B cell (primary cell): ENCODE data around the gene FOXK1. TPM values are rescaled to one million over a fixed set of nuclear protein-coding genes. Genes with fewer than 3 reads are reported as not detected.

ENCODE experiments used
- ATAC-seq: fragments of 200-7000 bp; cut with Tn5 transposase; one replicate; pipeline ENCODE4 v1.10.0; 2021; ENCODE audit warnings: low read depth, mild to moderate bottlenecking, moderate number of reproducible peaks, moderate library complexity
- CTCF ChIA-PET: fragments of 350-600 bp; sonication (Branson Sonifier 250); formaldehyde crosslinking; loops from one replicate; lab custom pipeline; 2021; ENCODE audit warnings: antibody characterized with exemption, inconsistent platforms; lab: Charles Lee
- POLR2A ChIA-PET: fragments of 350-600 bp; sonication (Branson Sonifier 250); formaldehyde crosslinking; loops from one replicate; lab custom pipeline; 2021; ENCODE audit warnings: antibody characterized with exemption; lab: Charles Lee
- DNase-seq: peaks from one replicate; pipeline ENCODE4 v3.0.0; 2013
- H2AFZ ChIP-seq: 2 replicates; pipeline ENCODE4 v1.6.1; 2012; ENCODE audit warnings: mild to moderate bottlenecking, low read depth, low read length; ENCODE audit not compliant: insufficient read depth, poor library complexity, severe bottlenecking
- H3K27ac ChIP-seq, 2 donors: 1 replicate in 1 of 2; 2 replicates in 1 of 2; pipeline ENCODE4 v1.5.1; 2012 to 2013; ENCODE audit warnings: low read length in 2 of 2, mild to moderate bottlenecking in 2 of 2, moderate library complexity in 1 of 2
- H3K27me3 ChIP-seq, 4 experiments: fragments of 200-600 bp in 1 of 4; sonication (generic) in 1 of 4; replicated peaks in 1 of 4; 1 replicate in 2 of 4; 2 replicates in 2 of 4; pipeline versions ENCODE4 v1.6.1 to v1.7.0; 2013 to 2016; ENCODE audit warnings: low read length in 3 of 4, mild to moderate bottlenecking in 2 of 4, mixed read lengths in 1 of 4, moderate library complexity in 1 of 4; ENCODE audit not compliant: insufficient read depth in 4 of 4, control insufficient read depth in 3 of 4; ENCODE audit errors: control extremely low read depth in 1 of 4
- H3K36me3 ChIP-seq, 2 experiments: replicated peaks in 1 of 2; 1 replicate in 1 of 2; 2 replicates in 1 of 2; pipeline versions ENCODE4 v1.6.1 to v1.7.1; 2013; ENCODE audit warnings: low read length in 1 of 2; ENCODE audit not compliant: insufficient read depth in 2 of 2, control insufficient read depth in 1 of 2; ENCODE audit errors: control extremely low read depth in 1 of 2, extremely low read depth in 1 of 2
- H3K4me1 ChIP-seq, 2 donors: fragments of 200-600 bp in 1 of 2; sonication (generic) in 1 of 2; 1 replicate in 1 of 2; 2 replicates in 1 of 2; pipeline versions ENCODE4 v1.5.1 to v1.6.1; 2013 to 2017; ENCODE audit warnings: low read length in 2 of 2; ENCODE audit not compliant: control insufficient read depth in 2 of 2, insufficient read depth in 2 of 2
- H3K4me2 ChIP-seq: replicated peaks from 2 replicates; pipeline ENCODE3; 2012; ENCODE audit warnings: mild to moderate bottlenecking, low read depth, low read length; ENCODE audit not compliant: poor library complexity, severe bottlenecking
- H3K4me3 ChIP-seq, 5 experiments: fragments of 200-600 bp in 1 of 5; sonication (generic) in 1 of 5; 1 replicate in 3 of 5; 2 replicates in 2 of 5; pipeline versions ENCODE4 v1.5.1 to v1.7.0; 2011 to 2016; ENCODE audit warnings: low read length in 4 of 5, mild to moderate bottlenecking in 4 of 5, low read depth in 2 of 5, control low read depth in 1 of 5, moderate library complexity in 1 of 5; ENCODE audit not compliant: insufficient read depth in 1 of 5; ENCODE audit errors: control extremely low read depth in 1 of 5, extremely low read depth in 1 of 5
- H3K79me2 ChIP-seq: fragments of 200-600 bp; sonication (generic); one replicate; pipeline ENCODE4 v1.6.0; 2016; ENCODE audit warnings: low read length; ENCODE audit not compliant: control insufficient read depth, insufficient read depth
- H3K9ac ChIP-seq: fragments of 200-600 bp; sonication (generic); 2 replicates; pipeline ENCODE4 v1.6.1; 2017; ENCODE audit warnings: mild to moderate bottlenecking, low read length, moderate library complexity
- H3K9me3 ChIP-seq, 3 donors: one replicate each; pipeline versions ENCODE4 v1.6.1 to v1.7.1; 2013; ENCODE audit warnings: low read length in 2 of 3; ENCODE audit not compliant: control insufficient read depth in 2 of 3, insufficient read depth in 1 of 3; ENCODE audit errors: control extremely low read depth in 1 of 3
- H4K20me1 ChIP-seq: 2 replicates; pipeline ENCODE4 v1.6.0; 2012; ENCODE audit warnings: mild to moderate bottlenecking, low read length; ENCODE audit not compliant: insufficient read depth, control insufficient read depth, poor library complexity, severe bottlenecking
- H3K27ac Mint-ChIP-seq: one replicate; pipeline ENCODE4 v1.8.0; 2021; ENCODE audit warnings: mixed read lengths
- H3K27me3 Mint-ChIP-seq: one replicate; pipeline ENCODE4 v1.8.0; 2021; ENCODE audit warnings: mixed read lengths
- H3K4me1 Mint-ChIP-seq: one replicate; pipeline ENCODE4 v1.8.0; 2021; ENCODE audit warnings: mixed read lengths
- H3K4me3 Mint-ChIP-seq: one replicate; pipeline ENCODE4 v1.8.0; 2021; ENCODE audit warnings: mixed read lengths
- H3K9me3 Mint-ChIP-seq: one replicate; pipeline ENCODE4 v1.8.0; 2022; ENCODE audit warnings: mixed read lengths; ENCODE audit not compliant: insufficient read depth
- CTCF ChIP-seq: fragments of 200-600 bp; IDR thresholded peaks from one replicate; pipeline ENCODE4 v1.8.0; 2022; ENCODE audit warnings: antibody characterized with exemption, mild to moderate bottlenecking
- EZH2 ChIP-seq: IDR thresholded peaks from 2 replicates; pipeline ENCODE4 v1.6.1; 2012; ENCODE audit warnings: borderline replicate concordance, low read depth, mild to moderate bottlenecking, moderate library complexity, low read length; ENCODE audit not compliant: insufficient read depth, poor library complexity, severe bottlenecking
- WGBS: methylation state at CpG from one replicate; pipeline ENCODE4 v1.1.5; 2013; ENCODE audit warnings: missing lambda C conversion rate; ENCODE audit not compliant: insufficient coverage; 5-methylcytosine and 5-hydroxymethylcytosine counted together
- intact Hi-C: fragments of 100-400 bp; cut with micrococcal nuclease; formaldehyde crosslinking; loops from one replicate; pipeline ENCODE4 v1.10.0; 2022
- polyA plus RNA-seq: library from polyadenylated mRNA; depleted of rRNA; stranded (reverse); fragments of >200 nt; gene quantifications from 2 replicates; pipeline ENCODE4 v1.2.3, GENCODE V29; 2012
- total RNA-seq, 2 donors: library from RNA; stranded (reverse); fragments of 120-200 nt in 1 of 2; gene quantifications; 1 replicate in 1 of 2; 2 replicates in 1 of 2; pipeline versions ENCODE4 v1.2.3 to v1.2.4, GENCODE V29; 2013 to 2022

The FOXK1 gene
- total and polyA plus RNA-seq, 2 donors (not counting 1 experiment from before 2014, with no cell fraction given), result 17.9 to 56.2 TPM

GRCh38 chr7:4641091-4641666 is 40.9 kb upstream of the FOXK1 start:
- no peaks in the 10 kb centered on the region for H4K20me1 ChIP-seq
- TF ChIP-seq CTCF, result no peak
- no peak for TF ChIP-seq EZH2
- intact Hi-C loops, result loop anchor here (1.0 kb wide), 3 partner anchors 30 to 84 kb away; partner anchors contain the start of gene FOXK1
- 35% methylated on average over 17 of the region's 18 CpGs for WGBS
- Mint-ChIP-seq H3K4me3 (peak overlapping the region; percentile 88), H3K27me3 (no peaks in the 10 kb centered on the region), H3K27ac (peak overlapping the region; percentile 86), H3K4me1 (peaks cover 11% of the 10 kb centered on the region), H3K9me3 (no peaks in the 10 kb centered on the region)
- peak overlapping the region; percentile 97 for H3K4me2 ChIP-seq
- H3K79me2 ChIP-seq, result no peaks in the 10 kb centered on the region
- no peak for DNase-seq
- H3K9me3 ChIP-seq, result peaks cover 0 to 2% (median 0%) of the 10 kb centered on the region in 3 donors
- CTCF ChIA-PET, result interaction anchor here (0.9 to 2.0 kb wide), 13 partner anchors 15 to 333 kb away, joined by 3 to 36 read pairs (median 4); partner anchors contain the start of genes AP5Z1 and FOXK1
- H3K9ac ChIP-seq, result peak overlapping the region; percentile 77
- peak overlapping the region; percentile 2 to 83 (median 71) for H3K4me3 ChIP-seq
- peaks cover 0 to 5% (median 0%) of the 10 kb centered on the region in 4 experiments for H3K27me3 ChIP-seq
- peak overlapping the region; percentile 97 for H2AFZ ChIP-seq
- H3K36me3 ChIP-seq, result no peaks in the 10 kb centered on the region
- ATAC-seq, result peak; percentile 32
- POLR2A ChIA-PET, result interaction anchor here (0.6 to 2.0 kb wide), 6 partner anchors 42 to 1864 kb away, joined by 3 to 37 read pairs (median 12); partner anchors contain the start of genes AP5Z1 and FOXK1
- peaks cover 5 to 13% of the 10 kb centered on the region in 2 donors for H3K4me1 ChIP-seq
- H3K27ac ChIP-seq, result peak overlapping the region in 1 of 2 donors; percentile 25
